ENCODE measurements around the gene PKD2.

PKD2 gene

GRCh38 chr4:88007304-88008121 lies at the start of gene PKD2:
Gene PKD2, plus strand, starts transcription at chr4:88007635. Its CDS starts 99 bp downstream, at chr4:88007734.
- in situ Hi-C loops (cut with MboI; ENCODE audit: low pct_unique_long_range_greater_than_20kb, low sequenced_read_pairs): no loop called here

GRCh38 chr4:87961993-87962392 lies 45.4 kb upstream of the PKD2 start:
- in situ Hi-C loops (cut with MboI; ENCODE audit: low pct_unique_long_range_greater_than_20kb, low sequenced_read_pairs): loop anchor here (10.0 kb wide), 1 partner anchor 107 kb away; no protein-coding TSS in a partner anchor
- no peak for DNase-seq

More at GRCh38 chr4:88007304-88008121, at the start of gene PKD2:
- peak; percentile 60 for DNase-seq

- in situ Hi-C loops (cut with MboI; ENCODE audit: low pct_unique_long_range_greater_than_20kb, low sequenced_read_pairs): loop anchor here (10.0 kb wide), 1 partner anchor 108 kb away; no protein-coding TSS in a partner anchor
- no peak for DNase-seq
Measured at GRCh38 chr4:87962398-87963146, 44.9 kb upstream of the PKD2 start.

GRCh38 chr4:87965501-87965975 lies 41.9 kb upstream of the PKD2 start:
- in situ Hi-C loops (cut with MboI; ENCODE audit: low pct_unique_long_range_greater_than_20kb, low sequenced_read_pairs): loop anchor here (10.0 kb wide), 1 partner anchor 111 kb away; no protein-coding TSS in a partner anchor
- no peak for DNase-seq

GRCh38 chr4:87966095-87966496 lies 41.3 kb upstream of the PKD2 start:
- no peak for DNase-seq
- in situ Hi-C loops (cut with MboI; ENCODE audit: low pct_unique_long_range_greater_than_20kb, low sequenced_read_pairs): loop anchor here (10.0 kb wide), 1 partner anchor 111 kb away; no protein-coding TSS in a partner anchor

- DNase-seq: no peak
- in situ Hi-C loops (cut with MboI; ENCODE audit: low pct_unique_long_range_greater_than_20kb, low sequenced_read_pairs): loop anchor here (10.0 kb wide), 1 partner anchor 112 kb away; no protein-coding TSS in a partner anchor
Measured at GRCh38 chr4:87967193-87967592, 40.2 kb upstream of the PKD2 start.

GRCh38 chr4:87970121-87970520 lies 37.3 kb upstream of the PKD2 start:
- in situ Hi-C loops (cut with MboI; ENCODE audit: low pct_unique_long_range_greater_than_20kb, low sequenced_read_pairs): no loop called here
- DNase-seq: no peak

GRCh38 chr4:87971866-87972265 lies 35.6 kb upstream of the PKD2 start:
- in situ Hi-C loops (cut with MboI; ENCODE audit: low pct_unique_long_range_greater_than_20kb, low sequenced_read_pairs): no loop called here

GRCh38 chr4:87973283-87974169 lies 33.9 kb upstream of the PKD2 start:
- peak; percentile 64 for DNase-seq
- in situ Hi-C loops (cut with MboI; ENCODE audit: low pct_unique_long_range_greater_than_20kb, low sequenced_read_pairs): no loop called here

More at GRCh38 chr4:87971866-87972265, 35.6 kb upstream of the PKD2 start:
- no peak for DNase-seq

- DNase-seq: no peak
- in situ Hi-C loops (cut with MboI; ENCODE audit: low pct_unique_long_range_greater_than_20kb, low sequenced_read_pairs): no loop called here
Measured at GRCh38 chr4:87974856-87975462, 32.5 kb upstream of the PKD2 start.

- in situ Hi-C loops (cut with MboI; ENCODE audit: low pct_unique_long_range_greater_than_20kb, low sequenced_read_pairs): no loop called here
- DNase-seq: peak; percentile 92
Measured at GRCh38 chr4:87975466-87975865, 32.0 kb upstream of the PKD2 start, which contains the start of gene SPP1. Gene SPP1, plus strand, starts transcription at chr4:87975714. Its CDS starts 1,182 bp downstream, at chr4:87976896.

GRCh38 chr4:87977521-87978278 lies 29.7 kb upstream of the PKD2 start:
- in situ Hi-C loops (cut with MboI; ENCODE audit: low pct_unique_long_range_greater_than_20kb, low sequenced_read_pairs): no loop called here
- DNase-seq: no peak

GRCh38 chr4:87978681-87979080 lies 28.8 kb upstream of the PKD2 start:
- in situ Hi-C loops (cut with MboI; ENCODE audit: low pct_unique_long_range_greater_than_20kb, low sequenced_read_pairs): no loop called here
- no peak for DNase-seq

- in situ Hi-C loops (cut with MboI; ENCODE audit: low pct_unique_long_range_greater_than_20kb, low sequenced_read_pairs): no loop called here
- no peak for DNase-seq
Measured at GRCh38 chr4:87979810-87980209, 27.6 kb upstream of the PKD2 start.

GRCh38 chr4:87981486-87981885 lies 25.9 kb upstream of the PKD2 start:
- in situ Hi-C loops (cut with MboI; ENCODE audit: low pct_unique_long_range_greater_than_20kb, low sequenced_read_pairs): no loop called here

GRCh38 chr4:87982036-87982435 lies 25.4 kb upstream of the PKD2 start:
- in situ Hi-C loops (cut with MboI; ENCODE audit: low pct_unique_long_range_greater_than_20kb, low sequenced_read_pairs): no loop called here
- no peak for DNase-seq

More at GRCh38 chr4:87981486-87981885, 25.9 kb upstream of the PKD2 start:
- no peak for DNase-seq

- no peak for DNase-seq
- in situ Hi-C loops (cut with MboI; ENCODE audit: low pct_unique_long_range_greater_than_20kb, low sequenced_read_pairs): no loop called here
Measured at GRCh38 chr4:87982446-87983010, 24.9 kb upstream of the PKD2 start.
